Measurements from ENCODE around the gene BAIAP2L2.
"Not testable (repeated sequence)": the region's sequence is repeated elsewhere in the genome, so short reads cannot be mapped to it uniquely, and the experiment has no call there.

BAIAP2L2 gene

GRCh38 chr22:38038890-38039812 lies 71.3 kb downstream of the BAIAP2L2 start:
- DNase-seq (ENCODE audit: low read depth): no peak

GRCh38 chr22:38038426-38038825 lies 72.1 kb downstream of the BAIAP2L2 start:
- no peak for DNase-seq (ENCODE audit: low read depth)

DNA sequence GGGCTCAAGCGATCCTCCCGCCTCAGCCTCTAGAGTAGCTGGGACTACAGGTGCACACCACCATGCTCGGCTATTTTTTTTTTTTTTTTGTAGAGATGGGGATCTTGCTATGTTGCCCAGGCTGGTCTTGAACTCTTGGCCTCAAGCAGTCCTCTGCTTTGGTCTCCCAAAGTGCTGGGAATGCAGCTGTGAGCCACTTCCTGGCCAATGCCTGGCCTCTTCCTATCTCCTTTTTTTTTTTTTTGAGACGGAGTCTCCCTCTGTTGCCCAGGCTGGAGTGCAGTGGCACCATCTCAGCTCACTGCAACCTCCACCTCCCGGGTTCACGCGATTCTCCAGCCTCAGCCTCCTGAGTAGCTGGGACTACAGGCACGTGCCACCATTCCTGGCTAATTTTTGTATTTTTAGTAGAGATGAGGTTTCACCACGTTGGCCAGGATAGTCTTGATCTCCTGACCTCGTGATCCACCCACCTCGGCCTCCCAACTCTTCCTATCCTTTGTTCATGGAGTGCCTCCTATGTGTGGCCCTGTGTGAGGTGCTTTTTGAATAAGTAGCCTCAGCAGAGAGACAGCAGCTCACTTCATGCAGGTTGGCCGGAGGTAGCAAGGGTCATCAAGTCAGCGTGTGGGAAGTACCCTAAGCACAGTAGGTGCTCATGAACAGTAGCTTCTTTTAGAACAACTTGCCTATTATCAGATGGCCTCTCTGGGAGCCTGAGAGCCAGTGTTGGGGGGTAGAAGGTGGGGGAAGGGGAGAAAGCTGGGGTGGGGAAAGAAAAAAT lies 72.9 kb downstream of the BAIAP2L2 start:
- DNase-seq (ENCODE audit: low read depth): not testable (repeated sequence)

DNA sequence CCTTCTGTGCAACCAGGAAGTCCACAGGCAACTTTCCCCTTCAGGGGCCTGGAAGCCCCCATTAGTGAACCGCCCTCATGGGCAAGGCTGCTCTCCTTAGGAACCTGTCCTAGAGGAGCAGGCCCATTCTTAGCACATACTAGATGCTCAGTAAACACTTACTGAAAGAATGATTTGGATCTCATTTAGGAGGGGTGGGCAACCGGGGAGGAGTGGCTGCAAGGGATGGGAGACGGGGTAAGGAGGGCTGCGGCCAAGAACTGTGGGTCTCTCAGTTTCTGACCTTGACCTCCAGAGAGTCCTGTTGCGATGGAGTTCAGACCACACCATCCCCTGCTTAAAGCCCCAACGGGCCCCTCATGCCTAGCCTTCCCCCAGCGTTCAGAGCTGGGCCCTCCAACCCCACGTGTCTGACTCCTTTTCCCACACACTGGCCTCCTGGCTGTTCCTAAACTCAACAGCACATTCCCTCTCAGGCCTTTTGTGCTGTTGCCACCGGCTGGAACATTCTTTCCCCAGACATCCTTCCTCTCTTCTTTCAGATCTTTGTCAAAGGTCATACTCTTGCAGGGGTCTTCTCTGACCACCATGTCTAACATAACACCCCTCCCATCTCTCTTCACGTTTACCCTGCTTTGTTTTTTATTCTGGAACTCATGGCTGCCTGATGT lies 74.0 kb downstream of the BAIAP2L2 start:
- no peak for DNase-seq (ENCODE audit: low read depth)

DNA sequence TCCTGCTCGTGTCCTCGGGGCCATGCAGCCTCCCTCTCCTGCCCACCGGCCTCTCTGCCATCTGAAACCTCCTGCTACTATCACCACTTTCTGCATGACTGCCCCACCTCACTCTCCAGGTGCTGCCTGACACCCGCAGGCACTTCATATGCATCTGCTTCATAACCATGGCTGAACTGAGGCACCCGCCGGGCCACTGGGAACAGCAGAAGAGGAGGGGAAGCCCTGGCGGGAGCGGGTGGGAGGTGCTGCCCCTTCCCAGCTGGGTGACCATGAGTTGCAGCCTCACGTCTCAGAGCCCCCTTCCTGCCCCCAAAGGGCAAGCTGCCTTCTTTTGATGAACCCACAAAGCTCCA lies 75.0 kb downstream of the BAIAP2L2 start:
- DNase-seq (ENCODE audit: low read depth): no peak

Data from fibroblast of gingiva (primary cell).